Thoracic aorta (tissue), 2 donors: ENCODE results near the gene CLCF1. TPM values are rescaled to one million over a fixed set of nuclear protein-coding genes. Genes with fewer than 3 reads are reported as not detected.

Experiments
- ATAC-seq: fragments of 150-250 bp; one replicate; pipeline ENCODE4 v1.8.0; 2017; ENCODE audit warnings: low read depth; ENCODE audit not compliant: insufficient number of reproducible peaks, low FRiP score
- DNase-seq: peaks from one replicate; pipeline ENCODE4 v3.0.0-alpha.2; 2020; ENCODE audit warnings: low spot score
- H3K27ac ChIP-seq, 2 donors: fragments of 200-600 bp; sonication (generic); 1 replicate in 1 of 2; 2 replicates in 1 of 2; pipeline ENCODE4 v1.5.1; 2016; ENCODE audit warnings: mild to moderate bottlenecking in 2 of 2, moderate library complexity in 2 of 2
- H3K27me3 ChIP-seq: fragments of 200-600 bp; sonication (generic); replicated peaks from 2 replicates; pipeline ENCODE4 v1.6.0; 2016; ENCODE audit warnings: mild to moderate bottlenecking; ENCODE audit not compliant: insufficient read depth
- H3K36me3 ChIP-seq: fragments of 200-600 bp; sonication (generic); one replicate; pipeline ENCODE4 v1.5.1; 2016
- H3K4me1 ChIP-seq, 2 donors: fragments of 200-600 bp; sonication (generic); 1 replicate in 1 of 2; 2 replicates in 1 of 2; pipeline versions ENCODE4 v1.5.1 to v1.6.0; 2016; ENCODE audit warnings: low read depth in 2 of 2, mild to moderate bottlenecking in 1 of 2; ENCODE audit not compliant: control insufficient read depth in 1 of 2
- H3K4me3 ChIP-seq: fragments of 200-600 bp; sonication (generic); 2 replicates; pipeline ENCODE4 v1.5.1; 2016; ENCODE audit warnings: mild to moderate bottlenecking
- H3K9me3 ChIP-seq: fragments of 200-600 bp; sonication (generic); 2 replicates; pipeline ENCODE4 v1.5.1; 2016
- total RNA-seq, 2 donors: library from RNA; depleted of rRNA; stranded (reverse); fragments of >200 nt; gene quantifications; one replicate each; pipeline versions ENCODE4 v1.1.0 to v1.2.3, GENCODE V29; 2016
- TF ChIP-seq, protein P1 (sequence below): fragments of 200-600 bp; sonication (generic); IDR thresholded peaks from one replicate; pipeline ENCODE4 v1.5.1; 2019; ENCODE audit warnings: antibody characterized with exemption

Gene CLCF1
- total RNA-seq, 2 donors from 2014 or later = 27.1 to 38.1 TPM

DNA sequence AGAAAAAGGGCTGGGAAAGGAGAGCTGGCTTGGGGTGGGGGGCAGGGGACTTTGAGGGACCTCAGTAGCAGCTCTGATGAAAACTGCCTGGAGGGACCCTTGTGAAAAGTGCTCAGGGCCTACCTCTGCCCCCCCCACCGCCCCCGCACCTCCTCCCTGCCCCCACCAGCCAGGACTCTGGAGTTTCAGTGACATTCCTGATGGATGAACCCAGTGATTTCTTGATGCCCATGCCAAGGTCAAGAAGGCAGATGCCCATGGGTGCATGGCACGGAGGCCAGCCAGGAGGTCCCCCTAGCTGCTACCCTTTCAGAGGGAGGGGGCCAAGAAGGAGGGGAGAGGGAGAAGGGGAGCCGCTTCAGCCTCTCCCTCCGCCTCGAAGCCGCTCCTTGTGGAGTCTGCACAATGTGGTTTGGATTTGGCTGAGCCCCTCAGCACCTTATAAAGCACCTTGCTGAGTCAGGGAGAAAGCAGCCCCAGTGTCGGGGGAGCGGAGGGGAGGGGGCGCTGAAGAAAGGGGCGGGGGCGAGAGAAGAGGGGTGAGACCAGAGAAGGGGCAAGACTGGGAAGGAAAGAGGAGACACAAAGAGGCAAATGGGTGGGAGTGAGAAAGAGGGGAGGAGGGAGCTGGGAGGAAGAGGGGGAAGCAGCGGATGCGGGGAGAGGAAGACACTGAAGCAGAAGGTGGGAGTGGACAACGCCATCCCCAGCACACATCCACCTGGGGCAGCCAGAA lies 2.1 kb upstream of the CLCF1 start:
- Histone ChIP-seq H3K27me3 (no peaks in the 10 kb centered on the region), H3K27ac (no peak overlapping the region), H3K4me3 (no peak overlapping the region), H3K4me1 (peaks cover 14 to 33% of the 10 kb centered on the region in 2 donors), H3K9me3 (no peaks in the 10 kb centered on the region), H3K36me3 (no peaks in the 10 kb centered on the region)
- TF ChIP-seq, protein P1, sequence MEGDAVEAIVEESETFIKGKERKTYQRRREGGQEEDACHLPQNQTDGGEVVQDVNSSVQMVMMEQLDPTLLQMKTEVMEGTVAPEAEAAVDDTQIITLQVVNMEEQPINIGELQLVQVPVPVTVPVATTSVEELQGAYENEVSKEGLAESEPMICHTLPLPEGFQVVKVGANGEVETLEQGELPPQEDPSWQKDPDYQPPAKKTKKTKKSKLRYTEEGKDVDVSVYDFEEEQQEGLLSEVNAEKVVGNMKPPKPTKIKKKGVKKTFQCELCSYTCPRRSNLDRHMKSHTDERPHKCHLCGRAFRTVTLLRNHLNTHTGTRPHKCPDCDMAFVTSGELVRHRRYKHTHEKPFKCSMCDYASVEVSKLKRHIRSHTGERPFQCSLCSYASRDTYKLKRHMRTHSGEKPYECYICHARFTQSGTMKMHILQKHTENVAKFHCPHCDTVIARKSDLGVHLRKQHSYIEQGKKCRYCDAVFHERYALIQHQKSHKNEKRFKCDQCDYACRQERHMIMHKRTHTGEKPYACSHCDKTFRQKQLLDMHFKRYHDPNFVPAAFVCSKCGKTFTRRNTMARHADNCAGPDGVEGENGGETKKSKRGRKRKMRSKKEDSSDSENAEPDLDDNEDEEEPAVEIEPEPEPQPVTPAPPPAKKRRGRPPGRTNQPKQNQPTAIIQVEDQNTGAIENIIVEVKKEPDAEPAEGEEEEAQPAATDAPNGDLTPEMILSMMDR = no peak
- no peak for DNase-seq
- ATAC-seq = no peak

DNA sequence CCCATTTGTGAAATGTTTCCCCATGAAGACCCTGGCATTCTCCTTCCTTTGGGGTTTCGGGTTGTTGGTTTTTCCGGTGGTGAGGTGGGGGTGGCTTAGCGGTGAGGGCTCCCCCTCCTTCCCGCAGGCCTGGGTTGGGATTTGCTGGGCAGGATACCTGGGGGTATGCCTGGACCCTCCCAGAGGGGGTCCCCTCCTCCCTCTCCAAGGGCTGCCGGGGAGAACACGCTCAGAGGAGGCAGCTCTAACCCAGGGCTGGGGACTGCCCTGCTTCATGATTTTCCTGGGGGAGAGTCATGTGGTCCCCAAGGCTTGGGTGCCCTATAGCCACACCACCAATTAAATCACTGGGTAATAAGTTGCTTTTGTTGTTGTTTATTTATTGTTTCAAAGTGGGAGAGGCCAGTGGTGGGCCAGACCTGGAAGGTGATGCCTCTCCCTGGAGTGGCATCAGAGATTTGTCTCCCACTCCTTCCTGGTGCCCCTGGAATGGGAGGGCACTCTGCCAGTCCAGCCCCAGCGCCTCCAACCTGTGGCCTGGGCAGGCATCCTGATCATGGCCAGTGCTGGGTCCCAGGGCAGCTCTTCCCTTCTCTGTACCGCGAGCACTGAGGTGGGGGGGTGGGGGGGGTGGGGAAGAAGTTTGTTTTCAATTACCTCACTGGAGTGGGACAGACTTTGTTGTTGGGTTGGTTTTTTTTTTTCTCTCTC lies 1.3 kb upstream of the CLCF1 start:
- no peaks in the 10 kb centered on the region for H3K36me3 ChIP-seq
- peaks cover 19 to 39% of the 10 kb centered on the region in 2 donors for H3K4me1 ChIP-seq
- H3K27ac ChIP-seq = peak overlapping the region; percentile 92 to 99
- no peaks in the 10 kb centered on the region for H3K9me3 ChIP-seq
- H3K4me3 ChIP-seq = peak overlapping the region; percentile 76
- DNase-seq = no peak
- TF ChIP-seq, protein P1 = no peak
- no peak for ATAC-seq
- no peaks in the 10 kb centered on the region for H3K27me3 ChIP-seq

DNA sequence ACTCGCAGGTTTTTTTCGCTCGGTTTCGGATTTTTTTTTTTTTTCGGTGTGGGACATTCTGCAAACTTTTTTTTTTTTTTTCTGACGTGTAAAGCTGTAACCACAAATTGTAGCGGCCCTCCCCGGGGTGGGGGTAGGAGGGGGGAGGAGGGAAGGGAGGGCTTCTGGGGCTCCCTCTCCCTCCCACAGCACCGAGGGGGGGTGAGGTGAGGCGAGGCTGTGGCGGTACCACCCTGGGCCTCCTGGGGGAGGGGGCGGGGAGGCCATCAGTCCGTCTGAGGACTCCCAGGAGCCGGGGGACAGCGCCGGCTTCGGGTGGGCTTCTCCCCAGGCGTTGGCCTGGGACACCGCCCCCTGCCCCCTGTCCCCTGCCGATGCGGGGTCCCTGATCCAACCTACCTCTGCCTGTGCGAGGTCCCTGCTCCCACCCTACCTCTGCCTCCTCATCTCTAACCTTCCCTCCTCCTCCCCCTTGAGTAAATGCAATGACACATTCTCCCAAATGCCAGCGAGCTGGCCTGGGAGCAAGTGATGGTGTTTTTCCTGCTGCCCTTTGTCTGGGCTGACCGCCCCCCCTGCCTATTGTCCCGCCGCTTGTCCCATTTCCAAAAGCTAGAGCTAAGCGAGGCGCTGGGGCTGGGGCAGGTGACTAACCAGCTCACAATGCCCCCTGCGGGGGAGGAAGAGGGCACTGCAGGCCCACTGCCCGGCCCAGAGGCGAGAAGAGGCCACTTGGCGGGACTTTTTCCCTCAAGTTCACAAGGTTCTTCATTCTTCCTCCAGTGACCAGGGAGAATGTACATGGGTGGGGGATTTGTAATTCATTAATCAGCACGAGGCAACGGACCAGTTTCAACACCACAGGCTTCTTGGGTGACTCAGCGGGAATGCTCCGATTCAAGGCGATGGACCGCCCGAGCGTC lies 511 bp upstream of the CLCF1 start:
- no peaks in the 10 kb centered on the region for H3K36me3 ChIP-seq
- ATAC-seq (peak; percentile 77), DNase-seq (peak; percentile 82)
- H3K4me1 ChIP-seq = peaks cover 23 to 39% of the 10 kb centered on the region in 2 donors
- no peaks in the 10 kb centered on the region for H3K27me3 ChIP-seq
- peak overlapping the region; percentile 92 to 99 for H3K27ac ChIP-seq
- H3K9me3 ChIP-seq = no peaks in the 10 kb centered on the region
- TF ChIP-seq, protein P1 = peak; percentile 49
- H3K4me3 ChIP-seq = peak overlapping the region; percentile 76

DNA sequence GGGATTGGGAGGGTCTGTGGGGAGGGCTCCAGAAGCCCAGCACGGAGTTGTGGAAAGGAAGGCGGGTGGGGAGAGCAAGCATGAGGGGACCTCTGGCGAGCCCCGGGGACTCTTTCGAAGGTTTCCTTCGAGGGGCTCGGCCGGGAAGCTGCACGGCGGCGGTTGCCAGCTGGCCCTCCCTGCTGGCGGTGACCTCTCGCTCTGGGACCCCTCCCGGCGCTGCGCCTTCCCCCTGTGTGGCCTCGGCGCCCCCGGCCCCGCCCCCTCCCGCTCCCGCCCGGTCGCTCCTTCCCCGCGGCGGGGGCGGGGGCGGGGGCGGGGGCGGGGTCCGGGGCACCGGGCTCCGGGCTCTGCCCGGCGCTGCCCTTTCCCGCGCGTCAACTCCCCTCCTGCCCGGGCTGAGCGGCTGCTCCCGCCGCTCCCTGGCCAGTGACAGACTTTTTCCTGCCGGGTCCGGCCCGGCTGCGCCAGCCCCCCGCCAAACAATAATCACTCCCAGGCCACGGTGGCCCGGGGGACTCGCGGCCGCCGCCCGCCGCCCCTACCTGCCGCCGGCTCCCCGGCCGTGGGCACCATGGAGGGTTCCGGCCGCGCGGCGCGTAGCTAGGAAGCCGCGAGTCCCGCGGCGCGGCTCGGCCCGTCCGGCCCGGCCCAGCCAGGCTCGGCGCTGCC lies 941 bp downstream of the CLCF1 start:
- Histone ChIP-seq H3K4me3 (peak overlapping the region; percentile 76), H3K36me3 (no peaks in the 10 kb centered on the region), H3K9me3 (no peaks in the 10 kb centered on the region), H3K27me3 (no peaks in the 10 kb centered on the region), H3K4me1 (peaks cover 23 to 41% of the 10 kb centered on the region in 2 donors), H3K27ac (peak overlapping the region; percentile 92 to 99)
- TF ChIP-seq, protein P1 = no peak
- DNase-seq (no peak), ATAC-seq (no peak)
